ENCODE measurements around the gene ABHD17A. TPM values are rescaled to one million over a fixed set of nuclear protein-coding genes. Genes with fewer than 3 reads are reported as not detected.

The ABHD17A gene
- total RNA-seq, 2 donors from 2014 or later = 50.6 to 52.9 TPM

DNA sequence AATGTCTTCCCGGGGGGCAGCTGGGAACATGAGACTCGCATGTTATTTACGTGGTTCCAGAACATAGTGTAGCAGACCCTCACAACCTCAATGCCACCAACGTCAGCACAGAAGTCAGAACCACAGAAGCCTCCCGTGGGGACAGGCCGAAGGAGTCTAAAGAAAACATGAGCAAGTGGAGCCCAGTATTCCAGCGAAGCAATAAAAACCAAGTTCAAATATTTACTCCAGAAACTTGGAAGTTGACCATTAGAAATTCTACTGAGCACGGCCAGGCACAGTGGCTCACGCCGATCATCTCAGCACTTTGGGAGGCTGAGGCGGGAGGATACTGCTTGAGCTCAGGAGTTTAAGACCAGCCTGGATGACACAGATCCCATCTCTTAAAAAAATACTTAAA lies 55.3 kb downstream of the ABHD17A start:
- Mint-ChIP-seq H3K27me3 (ENCODE audit: insufficient read depth) (no peaks in the 10 kb centered on the region), H3K9me3 (no peaks in the 10 kb centered on the region), H3K36me3 (ENCODE audit: low read depth) (peaks cover 15% of the 10 kb centered on the region), H3K4me1 (peaks cover 1% of the 10 kb centered on the region), H3K4me3 (no peak overlapping the region), H3K27ac (no peak overlapping the region)
- Histone ChIP-seq H3K36me3 (ENCODE audit: control insufficient read depth, insufficient read depth, low read length) (peaks cover 12% of the 10 kb centered on the region), H3K9ac (ENCODE audit: extremely low read depth, low read length, poor library complexity, severe bottlenecking) (no peak overlapping the region), H3K4me1 (ENCODE audit: control insufficient read depth, insufficient read depth, low read length) (no peaks in the 10 kb centered on the region), H3K27me3 (ENCODE audit: control insufficient read depth, insufficient read depth, low read length, poor library complexity, severe bottlenecking) (no peaks in the 10 kb centered on the region), H3K27ac (ENCODE audit: low read depth, low read length) (no peak overlapping the region), H3K4me3 (ENCODE audit: low read length) (no peak overlapping the region), H3K9me3 (ENCODE audit: control insufficient read depth, low read length) (no peaks in the 10 kb centered on the region)
- 97 to 98% methylated on average over 8 to 11 of the region's 11 CpGs for WGBS, 2 experiments (ENCODE audit: insufficient coverage in 1 of 2, insufficient read length in 1 of 2)
- no peak for DNase-seq
- no peak for TF ChIP-seq CTCF (conservative IDR thresholded peaks at IDR 0.05)

DNA sequence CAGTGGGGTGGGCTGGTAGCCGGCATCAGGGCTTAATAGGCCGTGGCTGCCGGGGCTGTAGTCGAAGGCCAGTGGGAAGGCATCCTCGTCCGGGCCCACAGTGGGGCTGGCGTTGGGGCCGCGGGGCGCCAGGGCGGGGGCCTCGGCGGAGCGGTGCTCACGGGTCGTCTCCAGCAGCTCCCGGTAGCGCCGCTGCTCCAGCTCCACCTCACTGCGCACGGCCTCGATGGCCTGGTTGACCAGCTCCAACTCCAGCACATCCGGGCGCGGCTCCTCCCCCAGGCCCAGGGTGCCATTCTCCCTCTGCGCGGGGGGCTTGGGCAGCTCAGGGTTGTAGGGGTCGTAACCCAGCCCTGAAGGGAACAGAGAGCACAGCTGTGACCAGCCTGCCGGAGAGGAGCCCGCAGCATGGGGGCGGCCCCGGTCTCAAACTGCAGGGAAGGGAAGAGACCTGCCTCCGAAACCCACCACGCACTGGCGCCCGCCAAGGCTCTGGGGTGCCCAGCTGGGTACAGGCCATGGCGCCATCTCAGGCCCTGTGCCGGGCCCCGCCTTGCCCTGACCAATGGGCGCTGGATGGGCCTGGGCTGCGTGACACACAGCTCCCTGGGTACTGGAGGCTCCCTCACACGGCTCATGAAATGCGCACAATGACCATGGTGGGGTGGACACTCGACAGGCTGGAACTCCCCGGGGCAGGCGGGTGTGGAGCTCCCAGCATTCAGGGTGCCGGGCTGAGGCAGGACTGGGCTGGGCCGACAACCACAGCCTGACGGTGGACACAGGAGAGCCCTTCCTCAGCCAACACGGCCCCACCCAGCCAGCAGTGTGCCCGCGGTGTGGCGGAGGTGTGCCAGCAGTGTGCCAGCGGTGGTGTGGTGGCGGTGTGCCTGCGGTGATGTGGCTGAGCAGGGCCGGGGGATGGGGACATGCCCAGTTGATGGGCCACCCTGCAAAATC lies 56.7 kb downstream of the ABHD17A start:
- 96% methylated on average over 50 to 57 of the region's 57 CpGs for whole genome bisulfite sequencing, 2 experiments (ENCODE audit: insufficient coverage in 1 of 2, insufficient read length in 1 of 2)
- H3K36me3 Mint-ChIP-seq (ENCODE audit: low read depth) = peaks cover 18% of the 10 kb centered on the region
- Histone ChIP-seq H3K9ac (ENCODE audit: extremely low read depth, low read length, poor library complexity, severe bottlenecking) (no peak overlapping the region), H3K27me3 (ENCODE audit: control insufficient read depth, insufficient read depth, low read length, poor library complexity, severe bottlenecking) (no peaks in the 10 kb centered on the region), H3K27ac (ENCODE audit: low read depth, low read length) (no peak overlapping the region), H3K4me1 (ENCODE audit: control insufficient read depth, insufficient read depth, low read length) (peaks cover 6% of the 10 kb centered on the region), H3K4me3 (ENCODE audit: low read length) (no peak overlapping the region), H3K9me3 (ENCODE audit: control insufficient read depth, low read length) (no peaks in the 10 kb centered on the region), H3K36me3 (ENCODE audit: control insufficient read depth, insufficient read depth, low read length) (peaks cover 21% of the 10 kb centered on the region)
- H3K27ac Mint-ChIP-seq = no peak overlapping the region
- H3K4me3 Mint-ChIP-seq = no peak overlapping the region
- H3K9me3 Mint-ChIP-seq = no peaks in the 10 kb centered on the region
- no peak for TF ChIP-seq CTCF (conservative IDR thresholded peaks at IDR 0.05)
- H3K27me3 Mint-ChIP-seq (ENCODE audit: insufficient read depth) = no peaks in the 10 kb centered on the region
- DNase-seq = no peak
- H3K4me1 Mint-ChIP-seq = peaks cover 1% of the 10 kb centered on the region

DNA sequence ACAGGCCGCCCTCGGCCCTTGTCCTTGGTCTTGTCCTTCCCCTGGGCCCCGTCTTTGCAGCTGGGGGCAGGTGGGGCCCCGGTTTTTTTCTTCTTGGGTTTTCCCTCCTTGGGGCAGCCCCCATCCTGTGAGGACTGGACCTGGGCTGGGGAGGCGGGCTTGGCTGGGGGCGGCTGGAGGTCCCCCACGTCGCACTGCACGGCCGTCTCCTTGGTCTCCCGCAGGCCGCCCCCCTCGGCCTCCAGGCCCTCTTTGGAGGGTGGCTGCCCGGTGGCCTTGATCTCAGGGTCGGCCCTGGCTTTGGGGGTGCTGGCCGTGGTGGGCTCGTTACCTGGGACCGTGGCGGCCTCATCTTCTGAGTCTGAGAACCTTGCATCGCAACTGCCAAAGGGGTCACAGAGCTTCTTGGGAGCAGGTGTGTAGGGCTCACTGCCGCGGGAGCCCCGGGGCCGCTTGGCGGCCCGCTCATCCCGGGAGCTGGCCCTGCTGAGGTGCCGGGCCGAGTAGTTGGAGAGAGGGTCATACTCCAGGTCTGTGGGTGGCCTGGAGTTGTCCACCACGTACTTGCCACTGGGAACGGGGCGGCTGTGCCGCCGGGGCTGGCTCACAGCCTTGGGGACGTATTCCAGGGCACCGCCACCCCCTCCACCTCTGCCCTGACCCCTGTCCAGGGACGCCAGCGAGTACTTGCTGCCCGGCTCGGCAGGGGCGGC lies 57.6 kb downstream of the ABHD17A start:
- no peaks in the 10 kb centered on the region for H3K27me3 Mint-ChIP-seq (ENCODE audit: insufficient read depth)
- H3K4me1 ChIP-seq (ENCODE audit: control insufficient read depth, insufficient read depth, low read length) = peaks cover 6% of the 10 kb centered on the region
- H3K4me1 Mint-ChIP-seq = peaks cover 1% of the 10 kb centered on the region
- H3K27ac Mint-ChIP-seq = no peak overlapping the region
- peaks cover 21% of the 10 kb centered on the region for H3K36me3 Mint-ChIP-seq (ENCODE audit: low read depth)
- H3K27ac ChIP-seq (ENCODE audit: low read depth, low read length) = no peak overlapping the region
- DNase-seq = no peak
- no peaks in the 10 kb centered on the region for H3K27me3 ChIP-seq (ENCODE audit: control insufficient read depth, insufficient read depth, low read length, poor library complexity, severe bottlenecking)
- peaks cover 26% of the 10 kb centered on the region for H3K36me3 ChIP-seq (ENCODE audit: control insufficient read depth, insufficient read depth, low read length)
- H3K9me3 ChIP-seq (ENCODE audit: control insufficient read depth, low read length) = no peaks in the 10 kb centered on the region
- H3K4me3 ChIP-seq (ENCODE audit: low read length) = no peak overlapping the region
- WGBS, 2 experiments (ENCODE audit: insufficient coverage in 1 of 2, insufficient read length in 1 of 2) = 92 to 94% methylated on average over 14 to 41 of the region's 41 CpGs
- no peak overlapping the region for H3K4me3 Mint-ChIP-seq
- H3K9ac ChIP-seq (ENCODE audit: extremely low read depth, low read length, poor library complexity, severe bottlenecking) = no peak overlapping the region
- H3K9me3 Mint-ChIP-seq = no peaks in the 10 kb centered on the region
- no peak for TF ChIP-seq CTCF (conservative IDR thresholded peaks at IDR 0.05)

Other genes with a start within 250 kb of the ABHD17A start
- 100 to 1,000 TPM; 233 to 268 TPM for gene TCF3, start 232.9 kb downstream of the ABHD17A start, total RNA-seq
- under 1 TPM in 1 of 2 donors, not detected in 1; 0.04 TPM for gene ONECUT3, start 132.0 kb downstream of the ABHD17A start, total RNA-seq
- gene ATP8B3, start 73.2 kb downstream of the ABHD17A start, total RNA-seq = 1 to 10 TPM; 2.3 to 3.4 TPM
- gene REXO1, start 37.0 kb downstream of the ABHD17A start, total RNA-seq = 10 to 100 TPM; 51.6 to 56.4 TPM
- gene KLF16, start 21.9 kb downstream of the ABHD17A start, total RNA-seq = 10 to 100 TPM; 39.0 to 42.9 TPM
- gene ADAT3, start 19.9 kb upstream of the ABHD17A start, total RNA-seq = 10 to 100 TPM in 1 of 2 donors, 1 to 10 TPM in 1; 9.9 to 13.8 TPM
- gene SCAMP4, start 19.9 kb upstream of the ABHD17A start, total RNA-seq = 10 to 100 TPM; 69.6 to 75.3 TPM
- 100 to 1,000 TPM; 111 to 112 TPM for gene CSNK1G2, start 55.7 kb upstream of the ABHD17A start, total RNA-seq
- gene BTBD2, start 130.2 kb upstream of the ABHD17A start, total RNA-seq = 100 to 1,000 TPM; 107 to 112 TPM
- 100 to 1,000 TPM; 120 to 123 TPM for gene MKNK2, start 165.7 kb upstream of the ABHD17A start, total RNA-seq
- 10 to 100 TPM; 20.9 to 21.8 TPM for gene MOB3A, start 210.8 kb upstream of the ABHD17A start, total RNA-seq
- 1 to 10 TPM; 4.3 to 5.4 TPM for gene IZUMO4, start 211.4 kb upstream of the ABHD17A start, total RNA-seq

Data from endodermal cell (in vitro differentiated cells).